NCI-H774 (cell line): ENCODE measurements around the gene UQCC5.

Source experiments
- DNase-seq: peaks from one replicate; lab custom pipeline; 2025; lab: John Stamatoyannopoulos, UW

The UQCC5 gene

GRCh38 chr3:52536369-52537164 is at the start of gene UQCC5:
Gene UQCC5, plus strand, starts transcription at chr3:52536605. Its CDS starts 151 bp downstream, at chr3:52536756.
- DNase-seq, result peak; percentile 90

GRCh38 chr3:52487050-52487787 is 49.2 kb upstream of the UQCC5 start:
- DNase-seq, result no peak

DNA sequence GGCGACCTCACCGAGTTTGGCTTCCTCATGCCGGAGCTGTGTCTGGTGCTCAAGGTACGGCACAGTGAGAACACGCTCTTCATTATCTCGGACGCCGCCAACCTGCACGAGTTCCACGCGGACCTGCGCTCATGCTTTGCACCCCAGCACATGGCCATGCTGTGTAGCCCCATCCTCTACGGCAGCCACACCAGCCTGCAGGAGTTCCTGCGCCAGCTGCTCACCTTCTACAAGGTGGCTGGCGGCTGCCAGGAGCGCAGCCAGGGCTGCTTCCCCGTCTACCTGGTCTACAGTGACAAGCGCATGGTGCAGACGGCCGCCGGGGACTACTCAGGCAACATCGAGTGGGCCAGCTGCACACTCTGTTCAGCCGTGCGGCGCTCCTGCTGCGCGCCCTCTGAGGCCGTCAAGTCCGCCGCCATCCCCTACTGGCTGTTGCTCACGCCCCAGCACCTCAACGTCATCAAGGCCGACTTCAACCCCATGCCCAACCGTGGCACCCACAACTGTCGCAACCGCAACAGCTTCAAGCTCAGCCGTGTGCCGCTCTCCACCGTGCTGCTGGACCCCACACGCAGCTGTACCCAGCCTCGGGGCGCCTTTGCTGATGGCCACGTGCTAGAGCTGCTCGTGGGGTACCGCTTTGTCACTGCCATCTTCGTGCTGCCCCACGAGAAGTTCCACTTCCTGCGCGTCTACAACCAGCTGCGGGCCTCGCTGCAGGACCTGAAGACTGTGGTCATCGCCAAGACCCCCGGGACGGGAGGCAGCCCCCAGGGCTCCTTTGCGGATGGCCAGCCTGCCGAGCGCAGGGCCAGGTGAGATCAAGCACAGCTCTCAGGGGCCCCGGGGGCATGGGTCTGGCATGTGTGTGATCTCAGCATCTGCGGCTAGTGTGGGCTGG is 48.4 kb upstream of the UQCC5 start:
- no peak for DNase-seq

- DNase-seq, result no peak
Measured at GRCh38 chr3:52488746-52489145, 47.7 kb upstream of the UQCC5 start.

DNA sequence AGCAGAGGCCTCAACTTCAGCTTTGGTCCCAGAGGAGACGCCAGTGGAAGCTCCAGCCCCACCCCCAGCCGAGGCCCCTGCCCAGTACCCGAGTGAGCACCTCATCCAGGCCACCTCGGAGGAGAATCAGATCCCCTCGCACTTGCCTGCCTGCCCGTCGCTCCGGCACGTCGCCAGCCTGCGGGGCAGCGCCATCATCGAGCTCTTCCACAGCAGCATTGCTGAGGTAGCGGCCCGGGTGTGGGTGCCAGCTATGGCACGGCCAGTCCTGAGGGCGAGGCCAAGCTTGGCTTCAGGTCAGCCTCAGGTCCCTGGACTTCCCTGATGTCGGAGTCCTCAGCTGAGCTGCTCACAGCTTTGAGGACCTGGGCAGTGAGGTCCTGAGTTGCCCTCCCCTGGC is 47.0 kb upstream of the UQCC5 start:
- DNase-seq, result no peak

DNA sequence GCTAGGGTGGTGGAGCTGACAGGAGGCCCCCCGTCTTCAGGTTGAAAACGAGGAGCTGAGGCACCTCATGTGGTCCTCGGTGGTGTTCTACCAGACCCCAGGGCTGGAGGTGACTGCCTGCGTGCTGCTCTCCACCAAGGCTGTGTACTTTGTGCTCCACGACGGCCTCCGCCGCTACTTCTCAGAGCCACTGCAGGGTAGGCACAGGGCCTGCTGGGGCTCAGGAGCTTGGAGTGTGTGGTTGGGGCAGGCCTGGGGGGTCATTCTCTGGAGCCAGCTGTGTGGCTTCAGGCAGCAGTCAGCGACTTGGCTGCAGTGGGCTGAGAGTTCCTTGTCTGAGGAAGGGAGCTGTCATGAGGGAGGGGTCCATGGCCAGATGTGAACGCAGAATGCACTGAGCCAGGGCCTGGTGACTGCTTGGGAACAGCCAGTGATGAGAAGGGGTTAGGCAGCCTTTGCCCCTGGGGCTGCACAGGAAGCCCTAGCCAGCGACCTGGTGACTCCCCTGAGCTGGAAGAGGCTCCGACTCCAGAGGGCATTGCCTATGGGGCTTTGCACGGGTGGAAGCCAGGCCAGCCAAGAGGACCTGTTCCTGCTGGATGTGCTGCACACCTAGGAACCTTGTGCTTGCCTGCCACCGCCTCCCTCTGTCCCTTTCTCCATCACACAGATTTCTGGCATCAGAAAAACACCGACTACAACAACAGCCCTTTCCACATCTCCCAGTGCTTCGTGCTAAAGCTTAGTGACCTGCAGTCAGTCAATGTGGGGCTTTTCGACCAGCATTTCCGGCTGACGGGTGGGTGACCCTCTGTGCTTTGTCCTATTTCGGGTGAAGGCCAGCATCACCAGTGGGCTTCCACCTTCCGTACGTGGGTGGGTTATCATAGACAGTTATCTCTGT is 46.1 kb upstream of the UQCC5 start:
- DNase-seq, result no peak

DNA sequence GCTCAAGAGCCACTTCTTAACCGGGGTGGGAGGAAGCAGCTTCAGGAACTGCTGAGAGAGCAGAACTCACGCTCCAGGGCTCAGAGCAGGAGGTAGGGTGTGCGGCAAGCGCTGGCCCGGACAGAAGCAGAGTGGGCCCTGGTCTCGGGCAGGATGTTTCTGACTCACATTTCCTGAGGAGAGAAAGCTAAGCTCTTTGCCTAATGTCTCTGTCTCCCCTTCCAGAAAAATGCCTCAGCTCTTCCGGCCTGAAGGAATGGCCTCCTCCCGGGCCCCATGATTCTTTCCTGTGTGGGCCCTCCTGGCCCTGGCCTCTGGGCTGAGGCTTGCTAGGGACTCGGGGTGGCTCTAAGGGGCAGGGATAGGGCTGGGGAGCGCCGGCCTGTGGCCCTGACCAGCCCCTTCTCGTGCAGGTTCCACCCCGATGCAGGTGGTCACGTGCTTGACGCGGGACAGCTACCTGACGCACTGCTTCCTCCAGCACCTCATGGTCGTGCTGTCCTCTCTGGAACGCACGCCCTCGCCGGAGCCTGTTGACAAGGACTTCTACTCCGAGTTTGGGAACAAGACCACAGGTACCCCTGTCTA is 45.4 kb upstream of the UQCC5 start:
- no peak for DNase-seq

GRCh38 chr3:52492059-52492458 is 44.3 kb upstream of the UQCC5 start:
- DNase-seq, result no peak

DNA sequence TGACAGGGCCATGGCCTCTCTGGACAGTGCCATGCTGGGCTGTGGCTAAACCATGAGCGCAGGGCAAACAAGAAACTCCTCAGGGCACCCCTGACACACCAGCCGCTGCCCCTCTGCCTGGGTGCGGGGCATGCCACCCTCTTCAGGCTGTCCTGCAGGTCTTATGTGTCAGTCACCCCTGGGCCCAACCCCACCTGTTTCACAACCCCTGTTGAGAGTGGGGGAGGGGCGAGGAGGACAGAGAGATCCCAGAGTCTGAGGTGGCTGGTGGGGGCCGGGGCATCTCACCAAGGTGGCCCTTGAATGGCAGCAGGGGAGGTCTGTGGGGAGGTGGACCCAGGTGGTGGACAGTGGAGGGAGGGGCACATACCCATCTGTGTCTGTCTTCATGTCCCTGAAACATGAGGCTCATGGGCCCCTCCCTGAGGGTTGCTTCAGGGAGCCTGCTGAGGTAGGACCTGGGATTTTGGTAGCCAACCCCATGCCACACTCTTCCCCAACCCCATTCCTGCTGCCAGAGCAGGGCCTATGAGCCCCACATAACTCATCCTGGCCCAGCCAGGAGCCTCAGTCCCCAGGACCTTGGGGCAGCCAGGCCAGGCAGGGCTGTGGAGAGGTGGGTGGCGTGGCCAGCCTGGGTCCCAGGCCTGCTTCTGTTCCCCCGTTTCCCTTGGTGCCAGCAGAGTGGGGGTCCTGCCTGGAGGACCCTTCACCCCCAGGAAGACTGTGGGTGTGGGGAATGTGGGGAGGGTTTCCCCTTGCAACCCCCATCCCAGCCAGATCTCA is 43.0 kb upstream of the UQCC5 start:
- no peak for DNase-seq

DNA sequence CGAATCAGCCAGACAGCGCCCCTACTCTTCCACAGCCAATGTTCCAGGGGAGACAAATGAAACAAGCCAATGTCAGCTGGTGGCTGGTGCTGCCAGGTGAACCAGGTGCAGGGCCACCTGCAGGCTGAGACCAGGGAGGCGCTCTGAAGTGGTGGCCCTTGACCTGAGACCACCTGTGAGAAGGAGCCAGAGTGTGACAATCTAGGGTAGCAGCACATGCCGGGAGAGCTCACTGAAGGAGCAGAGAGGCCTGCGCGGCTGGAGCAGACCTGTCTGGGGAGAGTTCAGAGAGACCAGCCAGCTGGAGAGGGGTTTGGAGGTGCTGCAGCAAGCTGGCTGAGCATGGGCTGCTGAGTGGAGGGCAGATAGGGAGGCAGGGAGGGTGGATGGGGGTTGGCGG is 42.0 kb upstream of the UQCC5 start:
- DNase-seq, result no peak

GRCh38 chr3:52494886-52495495 is 41.4 kb upstream of the UQCC5 start, which contains the start of gene STAB1:
Gene STAB1, plus strand, starts transcription at chr3:52495338. Its CDS starts 76 bp downstream, at chr3:52495414.
- DNase-seq, result no peak

GRCh38 chr3:52495777-52496602 is 40.4 kb upstream of the UQCC5 start:
- no peak for DNase-seq

DNA sequence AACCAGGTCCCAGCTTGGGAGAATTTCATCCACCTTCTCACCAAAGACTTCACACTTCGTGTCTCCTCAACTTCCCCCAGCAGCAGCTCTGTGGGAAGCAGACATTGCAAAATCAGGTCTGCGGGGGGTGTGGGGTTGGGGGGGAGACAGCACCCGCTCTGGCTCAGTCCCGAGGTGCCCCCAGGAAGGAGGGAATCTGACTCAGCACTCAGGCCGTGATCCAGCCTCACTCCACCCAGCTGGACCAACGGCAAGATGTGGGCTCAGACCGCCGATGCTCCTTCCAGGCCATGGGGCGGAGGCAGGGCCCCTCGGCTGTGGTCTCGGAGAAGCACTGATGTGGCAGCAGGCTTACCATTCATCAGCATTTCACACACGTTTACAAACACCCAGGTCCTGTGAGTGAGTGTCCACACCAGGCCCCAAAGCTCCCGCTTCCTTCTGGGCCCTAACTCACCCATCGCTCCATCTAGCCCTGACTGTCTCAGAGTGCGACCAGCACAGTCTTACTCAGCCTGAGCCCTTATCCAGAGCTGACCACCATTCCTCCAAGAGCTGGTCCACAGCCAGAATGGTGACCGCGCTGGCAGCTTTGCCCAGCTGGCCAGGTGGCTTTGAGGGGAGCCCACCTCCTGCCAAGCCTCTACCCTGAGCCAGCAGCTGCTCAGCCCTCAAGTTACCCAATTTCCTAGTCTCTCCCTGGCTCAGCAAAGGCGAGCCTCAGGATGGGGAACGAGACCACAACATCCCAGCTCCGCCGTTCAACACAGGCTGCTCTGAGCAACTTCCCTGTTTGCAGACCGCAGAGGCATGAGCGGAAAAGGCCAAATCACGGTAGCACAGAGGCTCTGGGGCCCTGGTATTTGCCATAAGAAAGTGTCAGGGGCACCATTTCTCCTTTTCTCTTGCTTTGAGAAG is 38.0 kb upstream of the UQCC5 start:
- no peak for DNase-seq

GRCh38 chr3:52501046-52501445 is 35.4 kb upstream of the UQCC5 start:
- no peak for DNase-seq

GRCh38 chr3:52502001-52502400 is 34.4 kb upstream of the UQCC5 start:
- DNase-seq, result no peak

DNA sequence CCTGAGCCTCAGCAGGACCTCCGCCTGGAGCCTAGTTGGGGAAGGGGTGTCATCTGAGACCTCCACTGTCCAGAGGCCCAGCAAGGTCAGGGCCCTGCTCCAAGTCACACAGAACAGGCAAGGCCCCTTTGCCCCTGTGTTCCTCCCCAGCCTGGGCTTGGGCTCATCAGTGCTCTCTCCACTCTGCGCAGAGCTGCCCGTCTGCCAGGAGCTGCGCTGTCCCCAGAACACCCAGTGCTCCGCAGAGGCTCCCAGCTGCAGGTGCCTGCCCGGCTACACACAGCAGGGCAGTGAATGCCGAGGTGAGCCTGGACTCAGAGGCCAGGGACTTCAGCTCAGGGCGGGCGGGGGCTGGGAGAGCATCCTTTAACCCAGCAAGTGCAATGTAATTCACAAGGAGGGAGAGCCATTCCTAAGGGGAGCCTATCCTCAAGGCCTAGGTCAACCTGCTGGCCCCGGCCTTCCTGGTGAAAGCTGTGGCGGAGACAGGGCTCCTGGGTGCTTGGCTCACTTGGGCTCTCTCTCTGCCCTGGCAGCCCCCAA is 33.5 kb upstream of the UQCC5 start:
- no peak for DNase-seq

DNA sequence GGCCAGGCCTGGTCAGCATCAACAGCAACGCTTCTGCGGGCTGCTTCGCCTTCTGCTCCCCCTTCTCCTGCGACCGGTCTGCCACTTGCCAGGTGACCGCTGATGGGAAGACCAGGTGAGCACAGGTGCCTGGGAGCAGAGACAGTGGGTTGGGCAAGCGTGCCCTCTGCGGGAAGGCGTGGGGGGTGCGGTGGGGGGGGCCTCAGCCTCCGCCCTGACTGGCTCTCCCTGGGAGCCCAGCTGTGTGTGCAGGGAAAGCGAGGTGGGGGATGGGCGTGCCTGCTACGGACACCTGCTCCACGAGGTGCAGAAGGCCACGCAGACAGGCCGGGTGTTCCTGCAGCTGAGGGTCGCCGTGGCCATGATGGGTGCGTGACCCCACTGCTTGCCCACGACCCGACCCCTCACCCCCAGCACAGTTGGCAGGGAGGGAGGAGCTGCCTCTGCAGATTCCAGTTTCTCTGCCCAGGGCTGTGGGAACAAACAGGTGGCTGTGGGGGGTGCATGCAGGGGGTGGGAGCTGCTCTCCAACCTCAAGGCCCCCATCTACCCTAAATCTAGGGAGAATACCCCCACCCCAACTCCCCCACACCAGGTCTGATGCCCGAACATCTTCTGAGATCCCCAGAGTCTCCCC is 32.5 kb upstream of the UQCC5 start:
- DNase-seq, result no peak
